Measurements from ENCODE around the gene PARD6G. TPM values are rescaled to one million over a fixed set of nuclear protein-coding genes. Genes with fewer than 3 reads are reported as not detected.

The PARD6G gene
- total RNA-seq, 1 donor from 2014 or later, result 21.8 TPM

- Histone ChIP-seq H3K4me3 (no peak overlapping the region), H3K9me3 (ENCODE audit: low read depth) (no peaks in the 10 kb centered on the region), H3K9ac (no peak overlapping the region), H4K20me1 (ENCODE audit: low read depth) (peaks cover 6% of the 10 kb centered on the region), H3K4me2 (no peak overlapping the region), H3K27me3 (no peaks in the 10 kb centered on the region), H2AFZ (replicated peaks) (no peak overlapping the region), H3K27ac (no peak overlapping the region), H3K79me2 (ENCODE audit: low read depth) (no peaks in the 10 kb centered on the region), H3F3A (ENCODE audit: low read depth) (no peaks in the 10 kb centered on the region), H3K36me3 (no peaks in the 10 kb centered on the region), H3K4me1 (no peaks in the 10 kb centered on the region)
- Mint-ChIP-seq H3K4me3 (no peak overlapping the region), H3K27me3 (ENCODE audit: insufficient read depth, low read depth) (peaks cover 4% of the 10 kb centered on the region), H3K27ac (peak overlapping the region; percentile 42), H3K4me1 (peaks cover 32% of the 10 kb centered on the region), H3K9me3 (peaks cover 3% of the 10 kb centered on the region), H3K36me3 (peaks cover 12% of the 10 kb centered on the region)
- no peak for DNase-seq (ENCODE audit: low spot score)
- TF ChIP-seq, protein P1, sequence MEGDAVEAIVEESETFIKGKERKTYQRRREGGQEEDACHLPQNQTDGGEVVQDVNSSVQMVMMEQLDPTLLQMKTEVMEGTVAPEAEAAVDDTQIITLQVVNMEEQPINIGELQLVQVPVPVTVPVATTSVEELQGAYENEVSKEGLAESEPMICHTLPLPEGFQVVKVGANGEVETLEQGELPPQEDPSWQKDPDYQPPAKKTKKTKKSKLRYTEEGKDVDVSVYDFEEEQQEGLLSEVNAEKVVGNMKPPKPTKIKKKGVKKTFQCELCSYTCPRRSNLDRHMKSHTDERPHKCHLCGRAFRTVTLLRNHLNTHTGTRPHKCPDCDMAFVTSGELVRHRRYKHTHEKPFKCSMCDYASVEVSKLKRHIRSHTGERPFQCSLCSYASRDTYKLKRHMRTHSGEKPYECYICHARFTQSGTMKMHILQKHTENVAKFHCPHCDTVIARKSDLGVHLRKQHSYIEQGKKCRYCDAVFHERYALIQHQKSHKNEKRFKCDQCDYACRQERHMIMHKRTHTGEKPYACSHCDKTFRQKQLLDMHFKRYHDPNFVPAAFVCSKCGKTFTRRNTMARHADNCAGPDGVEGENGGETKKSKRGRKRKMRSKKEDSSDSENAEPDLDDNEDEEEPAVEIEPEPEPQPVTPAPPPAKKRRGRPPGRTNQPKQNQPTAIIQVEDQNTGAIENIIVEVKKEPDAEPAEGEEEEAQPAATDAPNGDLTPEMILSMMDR (IDR thresholded peaks at IDR 0.05), result no peak
- TF ChIP-seq EZH2 (IDR thresholded peaks at IDR 0.05) (no peak), EZH2phosphoT487 (IDR thresholded peaks at IDR 0.05) (no peak)
These were observed 70.8 kb downstream of the PARD6G start for GRCh38 chr18:80176334-80177073.

GRCh38 chr18:80175451-80176204 is 71.7 kb downstream of the PARD6G start:
- Histone ChIP-seq H3K79me2 (ENCODE audit: low read depth) (no peaks in the 10 kb centered on the region), H3K9me3 (ENCODE audit: low read depth) (no peaks in the 10 kb centered on the region), H3K9ac (no peak overlapping the region), H3K4me2 (no peak overlapping the region), H3K4me1 (no peaks in the 10 kb centered on the region), H3K4me3 (no peak overlapping the region), H3K36me3 (no peaks in the 10 kb centered on the region), H3F3A (ENCODE audit: low read depth) (no peaks in the 10 kb centered on the region), H4K20me1 (ENCODE audit: low read depth) (peaks cover 4% of the 10 kb centered on the region), H2AFZ (replicated peaks) (no peak overlapping the region), H3K27ac (no peak overlapping the region), H3K27me3 (no peaks in the 10 kb centered on the region)
- no peak for DNase-seq (ENCODE audit: low spot score)
- TF ChIP-seq, protein P1 (IDR thresholded peaks at IDR 0.05), result no peak
- TF ChIP-seq EZH2 (IDR thresholded peaks at IDR 0.05) (no peak), EZH2phosphoT487 (IDR thresholded peaks at IDR 0.05) (no peak)
- peaks cover 3% of the 10 kb centered on the region for H3K9me3 Mint-ChIP-seq
- H3K27me3 Mint-ChIP-seq (ENCODE audit: insufficient read depth, low read depth), result no peaks in the 10 kb centered on the region
- H3K36me3 Mint-ChIP-seq, result peaks cover 14% of the 10 kb centered on the region
- peaks cover 32% of the 10 kb centered on the region for H3K4me1 Mint-ChIP-seq
- no peak overlapping the region for H3K4me3 Mint-ChIP-seq
- peak overlapping the region; percentile 42 for H3K27ac Mint-ChIP-seq

DNA sequence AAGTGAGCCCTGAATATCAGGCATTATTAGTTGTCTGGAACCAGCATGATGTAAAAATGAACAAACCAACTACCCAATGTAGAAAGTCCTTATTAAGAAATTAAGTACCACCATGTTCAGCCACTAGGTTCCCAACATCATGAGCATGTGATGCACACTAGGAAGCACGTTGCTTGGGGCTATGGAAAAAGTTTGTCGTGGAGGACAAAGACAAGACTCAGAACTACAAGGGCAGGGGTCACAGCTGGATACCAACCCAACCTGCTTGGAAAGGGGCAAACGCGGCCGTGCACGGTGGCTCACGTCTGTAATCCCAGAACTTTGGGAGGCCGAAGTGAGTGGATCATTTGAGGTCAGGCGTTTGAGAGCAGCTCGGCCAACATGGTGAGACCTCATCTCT is 74.3 kb downstream of the PARD6G start:
- Mint-ChIP-seq H3K27ac (no peak overlapping the region), H3K9me3 (peaks cover 4% of the 10 kb centered on the region), H3K4me3 (no peak overlapping the region), H3K36me3 (peaks cover 18% of the 10 kb centered on the region), H3K4me1 (peaks cover 38% of the 10 kb centered on the region), H3K27me3 (ENCODE audit: insufficient read depth, low read depth) (no peaks in the 10 kb centered on the region)
- Histone ChIP-seq H4K20me1 (ENCODE audit: low read depth) (peaks cover 4% of the 10 kb centered on the region), H3K27ac (no peak overlapping the region), H3K9ac (no peak overlapping the region), H3K27me3 (no peaks in the 10 kb centered on the region), H3K36me3 (no peaks in the 10 kb centered on the region), H3F3A (ENCODE audit: low read depth) (no peaks in the 10 kb centered on the region), H3K9me3 (ENCODE audit: low read depth) (no peaks in the 10 kb centered on the region), H3K4me1 (no peaks in the 10 kb centered on the region), H3K4me3 (no peak overlapping the region), H2AFZ (replicated peaks) (no peak overlapping the region), H3K4me2 (no peak overlapping the region), H3K79me2 (ENCODE audit: low read depth) (no peaks in the 10 kb centered on the region)
- DNase-seq (ENCODE audit: low spot score), result no peak
- TF ChIP-seq, protein P1 (IDR thresholded peaks at IDR 0.05), result no peak
- no peak for TF ChIP-seq EZH2 (IDR thresholded peaks at IDR 0.05)
- TF ChIP-seq EZH2phosphoT487 (IDR thresholded peaks at IDR 0.05), result no peak

Data from neural progenitor cell (in vitro differentiated cells).